ENCODE results near the gene DUSP11. TPM values are rescaled to one million over a fixed set of nuclear protein-coding genes. Genes with fewer than 3 reads are reported as not detected.
"Not testable (repeated sequence)": the region's sequence is repeated elsewhere in the genome, so short reads cannot be mapped to it uniquely, and the experiment has no call there.

DUSP11 gene
- total RNA-seq, 2 experiments from 2014 or later, result 25.0 to 40.9 TPM

GRCh38 chr2:73762571-73762970 lies 17.3 kb downstream of the DUSP11 start:
- Histone ChIP-seq H3K4me3 (ENCODE audit: low read depth, low read length, poor library complexity, severe bottlenecking) (no peak overlapping the region), H3K9me2 (ENCODE audit: insufficient read depth, low read length) (no peaks in the 10 kb centered on the region), H3K36me3 (ENCODE audit: insufficient read depth, low read length) (peaks cover 92% of the 10 kb centered on the region), H3K4me1 (ENCODE audit: insufficient read depth, low read length, poor library complexity, severe bottlenecking) (no peaks in the 10 kb centered on the region), H3K4me2 (ENCODE audit: low read length) (no peak overlapping the region), H3K27ac (ENCODE audit: low read depth, low read length, poor library complexity, severe bottlenecking) (no peak overlapping the region), H3K9me3 (ENCODE audit: low read length) (no peaks in the 10 kb centered on the region), H2AFZ (ENCODE audit: low read length) (no peak overlapping the region), H4K20me1 (ENCODE audit: insufficient read depth, low read length) (no peaks in the 10 kb centered on the region), H3K79me2 (ENCODE audit: insufficient read depth, low read depth, low read length) (no peaks in the 10 kb centered on the region)
- intact Hi-C loops (cut with micrococcal nuclease; ENCODE audit: unreplicated experiment), result no loop called here
- TF ChIP-seq CTCF (conservative IDR thresholded peaks at IDR 0.05; ENCODE audit: low read length) (no peak), EZH2phosphoT487 (IDR thresholded peaks at IDR 0.05; ENCODE audit: borderline replicate concordance, low read depth, low read length) (no peak)
- CTCF ChIA-PET (ENCODE audit: unreplicated experiment), result no interaction called here
- POLR2A ChIA-PET, result interaction anchor here (0.8 to 1.2 kb wide), 2 partner anchors 11 to 15 kb away, joined by 3 to 4 read pairs; no protein-coding TSS in a partner anchor
- no TSS peak for BruUV-seq (replicated peaks)
- DNase-seq (ENCODE audit: low spot score), result no peak

- H4K20me1 ChIP-seq (ENCODE audit: insufficient read depth, low read length), result no peaks in the 10 kb centered on the region
- POLR2A ChIA-PET, result interaction anchor here (1.0 kb wide), 1 partner anchor 16 kb away, joined by 3 read pairs; no protein-coding TSS in a partner anchor
- H3K36me3 ChIP-seq (ENCODE audit: insufficient read depth, low read length), result peaks cover 80% of the 10 kb centered on the region
- no peak overlapping the region for H3K27ac ChIP-seq (ENCODE audit: low read depth, low read length, poor library complexity, severe bottlenecking)
- intact Hi-C loops (cut with micrococcal nuclease; ENCODE audit: unreplicated experiment), result no loop called here
- CTCF ChIA-PET (ENCODE audit: unreplicated experiment), result no interaction called here
- TF ChIP-seq CTCF (conservative IDR thresholded peaks at IDR 0.05; ENCODE audit: low read length), result no peak
- no peak for TF ChIP-seq EZH2phosphoT487 (IDR thresholded peaks at IDR 0.05; ENCODE audit: borderline replicate concordance, low read depth, low read length)
- no peak overlapping the region for H3K4me2 ChIP-seq (ENCODE audit: low read length)
- H3K9me2 ChIP-seq (ENCODE audit: insufficient read depth, low read length), result no peaks in the 10 kb centered on the region
- no TSS peak for BruUV-seq (replicated peaks)
- DNase-seq (ENCODE audit: low spot score), result no peak
- H3K9me3 ChIP-seq (ENCODE audit: low read length), result no peaks in the 10 kb centered on the region
- no peak overlapping the region for H2AFZ ChIP-seq (ENCODE audit: low read length)
- H3K4me1 ChIP-seq (ENCODE audit: insufficient read depth, low read length, poor library complexity, severe bottlenecking), result no peaks in the 10 kb centered on the region
- no peak overlapping the region for H3K4me3 ChIP-seq (ENCODE audit: low read depth, low read length, poor library complexity, severe bottlenecking)
- no peaks in the 10 kb centered on the region for H3K79me2 ChIP-seq (ENCODE audit: insufficient read depth, low read depth, low read length)
These were observed 20.0 kb downstream of the DUSP11 start for GRCh38 chr2:73759904-73760303.

GRCh38 chr2:73759285-73759764 lies 20.6 kb downstream of the DUSP11 start:
- POLR2A ChIA-PET, result interaction anchor here (0.6 to 1.0 kb wide), 2 partner anchors 12 to 16 kb away, joined by 3 to 4 read pairs; no protein-coding TSS in a partner anchor
- peaks cover 74% of the 10 kb centered on the region for H3K36me3 ChIP-seq (ENCODE audit: insufficient read depth, low read length)

GRCh38 chr2:73754332-73754731 lies 25.6 kb downstream of the DUSP11 start:
- POLR2A ChIA-PET, result not testable (repeated sequence)
- H3K36me3 ChIP-seq (ENCODE audit: insufficient read depth, low read length), result peaks cover 34% of the 10 kb centered on the region; the same call in 1 of the 2 replicates

More at GRCh38 chr2:73759285-73759764, 20.6 kb downstream of the DUSP11 start:
- intact Hi-C loops (cut with micrococcal nuclease; ENCODE audit: unreplicated experiment), result no loop called here
- H3K27ac ChIP-seq (ENCODE audit: low read depth, low read length, poor library complexity, severe bottlenecking), result no peak overlapping the region
- no peak overlapping the region for H3K4me2 ChIP-seq (ENCODE audit: low read length)
- CTCF ChIA-PET (ENCODE audit: unreplicated experiment), result no interaction called here
- no peaks in the 10 kb centered on the region for H3K4me1 ChIP-seq (ENCODE audit: insufficient read depth, low read length, poor library complexity, severe bottlenecking)
- H3K4me3 ChIP-seq (ENCODE audit: low read depth, low read length, poor library complexity, severe bottlenecking), result no peak overlapping the region
- H3K79me2 ChIP-seq (ENCODE audit: insufficient read depth, low read depth, low read length), result no peaks in the 10 kb centered on the region
- no peak overlapping the region for H2AFZ ChIP-seq (ENCODE audit: low read length)
- H3K9me3 ChIP-seq (ENCODE audit: low read length), result no peaks in the 10 kb centered on the region
- no peak for TF ChIP-seq CTCF (conservative IDR thresholded peaks at IDR 0.05; ENCODE audit: low read length)
- no peak for TF ChIP-seq EZH2phosphoT487 (IDR thresholded peaks at IDR 0.05; ENCODE audit: borderline replicate concordance, low read depth, low read length)
- BruUV-seq (replicated peaks), result no TSS peak
- no peaks in the 10 kb centered on the region for H3K9me2 ChIP-seq (ENCODE audit: insufficient read depth, low read length)
- no peak for DNase-seq (ENCODE audit: low spot score)
- no peaks in the 10 kb centered on the region for H4K20me1 ChIP-seq (ENCODE audit: insufficient read depth, low read length)

More at GRCh38 chr2:73754332-73754731, 25.6 kb downstream of the DUSP11 start:
- H3K27ac ChIP-seq (ENCODE audit: low read depth, low read length, poor library complexity, severe bottlenecking); H3K9me3 ChIP-seq (ENCODE audit: low read length); H3K4me3 ChIP-seq (ENCODE audit: low read depth, low read length, poor library complexity, severe bottlenecking); intact Hi-C loops (cut with micrococcal nuclease; ENCODE audit: unreplicated experiment); CTCF ChIA-PET (ENCODE audit: unreplicated experiment); H3K9me2 ChIP-seq (ENCODE audit: insufficient read depth, low read length); BruUV-seq (replicated peaks); H3K4me2 ChIP-seq (ENCODE audit: low read length); DNase-seq (ENCODE audit: low spot score); H3K4me1 ChIP-seq (ENCODE audit: insufficient read depth, low read length, poor library complexity, severe bottlenecking); H2AFZ ChIP-seq (ENCODE audit: low read length); H4K20me1 ChIP-seq (ENCODE audit: insufficient read depth, low read length); H3K79me2 ChIP-seq (ENCODE audit: insufficient read depth, low read depth, low read length): not testable (repeated sequence)

Data from OCI-LY7 (cell line).